Measurements from ENCODE around the gene TMEM242.

The TMEM242 gene

DNA sequence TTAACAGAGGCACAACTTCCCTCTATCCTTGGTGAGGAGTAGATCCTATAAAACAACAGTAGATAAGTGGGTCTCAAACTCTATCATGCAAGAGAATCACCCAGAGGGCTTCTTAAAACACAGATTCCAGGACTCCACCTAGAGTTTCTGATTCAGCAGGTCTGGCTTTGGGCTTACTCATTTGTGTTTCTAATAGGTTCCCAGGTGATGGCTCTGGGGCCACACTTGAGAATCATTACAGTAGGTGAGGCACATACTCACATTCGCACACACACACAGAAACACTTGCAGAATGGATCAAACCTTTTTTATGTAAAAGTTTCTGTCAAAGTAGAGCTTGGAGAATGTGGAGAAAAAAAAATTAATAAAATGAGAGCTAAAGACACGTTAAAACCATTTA is 52.4 kb downstream of the TMEM242 start:
- no peak for DNase-seq (ENCODE audit: low read depth)

DNA sequence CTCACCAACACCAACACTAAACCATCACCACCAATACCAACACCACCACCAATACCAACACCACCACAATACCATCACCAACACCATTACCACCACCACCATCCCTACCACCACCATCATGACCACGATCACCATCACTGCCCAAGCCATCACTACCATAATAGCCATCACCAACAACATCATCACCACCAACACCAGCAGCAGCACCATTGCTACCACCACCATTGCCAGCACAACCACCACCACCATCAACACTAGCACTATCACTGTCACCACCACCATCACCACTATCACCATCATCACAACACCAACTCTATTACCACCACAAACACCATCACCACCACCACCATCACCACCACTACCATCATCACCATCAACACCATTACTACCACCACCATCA is 53.0 kb downstream of the TMEM242 start:
- DNase-seq (ENCODE audit: low read depth), result no peak

DNA sequence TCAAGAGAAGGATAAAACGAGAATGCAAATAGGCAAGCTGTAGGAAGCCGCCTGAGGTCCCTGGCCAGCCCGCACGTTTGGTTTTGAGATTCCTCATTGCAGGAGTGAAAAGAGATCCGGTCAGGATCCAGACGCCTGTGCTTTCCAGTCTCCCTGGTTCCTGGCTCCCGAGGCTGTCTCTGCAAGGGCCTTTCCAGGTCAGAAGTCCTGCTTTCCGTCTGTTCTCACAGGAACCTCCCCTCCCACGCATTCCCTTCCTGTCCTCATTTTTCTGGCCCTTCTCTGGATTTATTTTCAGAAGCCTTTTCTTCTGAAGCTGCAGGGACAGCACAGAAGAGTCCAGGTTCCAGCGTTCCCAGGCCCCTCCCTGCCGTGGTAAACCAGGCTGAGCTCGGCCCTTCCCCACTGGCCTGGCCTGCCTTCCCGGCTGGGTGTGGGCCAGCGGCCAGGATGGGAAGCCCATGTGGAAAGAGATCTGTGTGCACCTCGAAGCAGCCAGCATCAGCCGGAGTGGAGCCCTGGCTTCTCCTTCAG is 54.0 kb downstream of the TMEM242 start:
- DNase-seq (ENCODE audit: low read depth), result no peak

DNA sequence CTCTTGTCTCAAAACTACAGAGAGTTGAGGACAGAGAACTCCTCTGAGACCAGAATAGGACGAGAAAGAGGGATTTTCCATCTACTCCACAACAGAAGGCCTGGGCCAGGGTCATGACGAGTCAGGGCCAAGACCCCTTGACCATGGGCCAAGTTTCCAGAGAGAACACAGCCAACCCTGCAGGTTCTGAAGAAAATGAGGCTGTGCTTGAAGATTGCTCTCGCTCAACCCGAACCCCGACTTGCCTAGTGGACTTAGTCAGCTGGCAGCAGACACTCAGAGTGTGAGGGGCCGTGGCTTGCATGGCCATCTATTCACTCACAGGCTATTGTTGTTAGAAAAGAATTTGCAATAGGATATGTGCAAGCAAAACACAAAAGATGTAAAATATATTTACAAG is 54.5 kb downstream of the TMEM242 start:
- no peak for DNase-seq (ENCODE audit: low read depth)

DNA sequence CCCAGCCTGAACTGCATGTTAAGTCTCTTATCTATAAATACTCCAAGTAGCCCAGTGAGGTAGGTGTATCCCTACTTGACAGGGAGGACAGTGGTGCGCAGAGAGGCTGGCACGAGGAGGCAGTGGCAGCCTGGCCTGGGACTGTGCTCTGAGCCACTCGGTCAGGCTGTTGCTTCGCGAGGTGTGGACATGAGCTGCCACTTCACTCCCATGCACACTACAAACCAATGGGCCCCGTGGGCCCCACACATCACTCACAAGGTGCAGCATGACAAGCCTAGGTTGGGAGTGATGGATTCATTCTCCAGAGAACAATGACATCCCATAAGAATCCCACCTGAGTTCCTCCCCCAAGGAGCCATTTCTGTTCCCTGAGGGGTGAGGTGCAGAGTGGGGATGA is 54.9 kb downstream of the TMEM242 start:
- DNase-seq (ENCODE audit: low read depth), result no peak

DNA sequence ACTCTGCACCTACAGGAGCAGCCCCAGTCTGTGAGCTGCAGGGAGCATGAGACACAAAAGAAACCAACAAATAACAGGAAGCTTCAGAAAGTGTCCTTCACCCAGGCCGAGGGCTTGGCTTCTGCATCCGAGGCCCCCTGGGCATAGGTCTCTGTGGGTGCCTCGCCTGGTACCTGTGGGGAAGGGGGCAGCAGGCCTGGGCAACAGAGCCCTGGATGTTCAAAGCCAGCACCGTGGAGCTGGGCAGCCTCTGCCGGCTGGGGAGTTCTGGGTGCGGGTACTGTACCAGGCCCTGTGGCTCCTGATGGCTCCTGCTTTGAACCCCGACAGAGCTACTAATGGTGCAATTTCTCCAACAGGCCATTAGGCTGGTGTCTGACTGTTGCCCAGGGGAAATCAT is 55.7 kb downstream of the TMEM242 start:
- DNase-seq (ENCODE audit: low read depth), result no peak

DNA sequence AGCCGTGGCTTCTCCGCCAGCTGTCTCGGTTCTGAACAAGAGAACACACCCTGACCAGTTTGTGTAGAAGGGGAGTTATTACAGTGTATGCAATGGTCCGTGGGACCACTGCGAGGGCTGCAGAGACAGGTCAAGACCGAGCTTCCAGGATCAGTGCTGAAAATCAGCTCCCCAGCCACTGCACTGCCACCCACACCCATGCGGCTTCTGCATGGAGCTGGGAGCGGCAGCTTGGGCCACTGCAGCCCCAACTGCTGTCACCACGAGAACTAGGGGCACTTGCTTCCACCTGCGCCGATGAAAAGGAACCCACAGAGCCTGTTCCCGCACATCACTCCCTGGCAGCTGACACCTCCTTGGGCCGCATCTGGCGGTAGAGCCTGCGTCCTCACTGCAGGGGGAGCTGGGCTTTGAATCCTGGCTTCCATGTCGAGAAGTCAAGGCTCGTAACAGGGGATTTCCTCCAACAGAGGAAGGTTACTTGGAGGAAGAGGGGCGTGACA is 56.2 kb downstream of the TMEM242 start:
- DNase-seq (ENCODE audit: low read depth), result no peak

DNA sequence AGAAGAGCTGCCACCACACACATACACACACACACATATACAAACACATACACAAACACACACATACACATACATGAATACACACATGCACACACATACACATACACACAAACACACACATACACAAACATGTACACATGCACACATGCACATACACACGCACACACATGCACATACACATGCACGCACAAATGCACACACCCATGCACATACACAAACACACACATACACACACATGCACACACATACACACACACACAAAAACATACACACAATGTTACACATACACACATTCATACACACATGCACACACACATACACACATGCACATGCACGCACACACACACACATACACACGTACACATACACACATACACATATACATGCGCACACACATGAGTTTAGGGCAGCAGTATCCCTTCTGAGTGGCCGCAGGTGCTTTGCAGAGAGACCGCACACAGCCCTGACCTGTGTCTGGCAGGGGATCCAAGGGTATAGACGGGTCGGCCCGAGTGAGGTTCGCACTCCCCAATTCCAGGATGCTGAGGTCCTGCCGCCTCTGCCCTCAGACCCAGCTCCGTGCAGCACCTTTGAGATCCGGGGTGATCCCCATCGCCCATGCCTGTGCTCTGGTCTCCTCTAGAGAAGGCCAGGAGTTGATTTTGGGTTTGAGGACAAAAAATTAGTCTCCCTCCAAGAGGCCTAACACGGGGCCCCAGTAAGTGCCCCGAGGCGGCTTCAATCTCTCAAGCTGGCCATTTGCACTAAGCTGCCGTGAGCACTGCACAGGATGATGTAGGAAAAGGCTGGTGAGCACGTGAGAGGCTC is 56.8 kb downstream of the TMEM242 start:
- no peak for DNase-seq (ENCODE audit: low read depth)

DNA sequence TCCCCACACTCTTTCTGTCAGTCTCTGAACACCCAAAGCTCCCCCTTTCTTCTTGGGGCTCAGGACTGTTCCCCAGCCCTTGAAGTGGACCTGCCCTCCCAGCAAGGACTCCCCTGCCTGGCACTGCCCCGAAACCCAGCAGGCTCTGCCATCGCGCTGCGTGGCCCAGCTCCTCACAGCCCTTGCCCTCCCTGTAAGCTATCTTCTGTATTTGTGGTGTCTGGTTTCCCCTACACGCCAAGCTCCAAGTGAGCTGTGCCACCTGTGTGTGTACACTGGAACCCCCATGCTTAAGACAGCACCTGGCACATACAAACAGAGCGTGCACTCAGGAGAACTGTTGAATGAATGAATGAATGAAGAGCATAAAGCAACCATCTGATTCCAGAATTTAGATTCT is 57.7 kb downstream of the TMEM242 start:
- no peak for DNase-seq (ENCODE audit: low read depth)

DNA sequence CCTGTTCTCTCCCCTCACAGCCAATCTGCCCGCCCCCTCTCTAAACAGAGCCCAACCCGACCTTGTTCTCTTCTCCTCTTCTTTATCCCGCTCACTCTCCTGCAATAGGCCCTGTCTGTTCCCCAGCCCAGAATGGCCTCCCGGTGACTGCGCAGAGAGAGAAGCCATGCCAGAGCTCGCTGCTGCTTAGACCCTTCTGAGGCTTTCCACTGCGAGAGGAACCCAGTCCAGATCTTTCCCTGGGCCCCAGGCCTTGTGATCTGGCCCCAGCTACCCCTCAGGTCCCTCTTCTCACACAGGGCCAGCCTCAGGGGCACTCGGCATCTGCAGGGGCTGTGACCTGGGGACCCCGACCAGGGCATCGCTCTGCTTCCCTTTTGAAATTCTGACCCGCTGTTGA is 58.1 kb downstream of the TMEM242 start:
- no peak for DNase-seq (ENCODE audit: low read depth)

DNA sequence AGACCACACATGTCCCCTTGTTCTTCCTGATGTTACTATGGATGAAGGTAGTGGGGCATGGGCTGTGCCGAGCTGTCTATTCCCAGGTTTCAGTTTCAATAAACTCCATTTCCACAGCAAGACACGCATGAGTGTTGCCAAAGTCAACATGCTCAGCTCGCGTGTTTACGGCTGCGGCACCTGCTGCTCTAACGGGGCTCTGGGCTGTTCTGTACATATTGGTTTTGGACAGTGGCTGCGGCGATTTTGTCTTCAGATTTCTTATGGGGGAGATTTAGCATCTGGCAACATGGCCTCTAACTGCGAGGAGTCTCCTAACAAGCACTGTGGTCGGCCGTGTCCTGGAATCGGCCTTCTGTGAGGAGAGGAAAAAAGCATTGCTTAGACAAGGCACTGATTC is 58.6 kb downstream of the TMEM242 start:
- DNase-seq (ENCODE audit: low read depth), result no peak

DNA sequence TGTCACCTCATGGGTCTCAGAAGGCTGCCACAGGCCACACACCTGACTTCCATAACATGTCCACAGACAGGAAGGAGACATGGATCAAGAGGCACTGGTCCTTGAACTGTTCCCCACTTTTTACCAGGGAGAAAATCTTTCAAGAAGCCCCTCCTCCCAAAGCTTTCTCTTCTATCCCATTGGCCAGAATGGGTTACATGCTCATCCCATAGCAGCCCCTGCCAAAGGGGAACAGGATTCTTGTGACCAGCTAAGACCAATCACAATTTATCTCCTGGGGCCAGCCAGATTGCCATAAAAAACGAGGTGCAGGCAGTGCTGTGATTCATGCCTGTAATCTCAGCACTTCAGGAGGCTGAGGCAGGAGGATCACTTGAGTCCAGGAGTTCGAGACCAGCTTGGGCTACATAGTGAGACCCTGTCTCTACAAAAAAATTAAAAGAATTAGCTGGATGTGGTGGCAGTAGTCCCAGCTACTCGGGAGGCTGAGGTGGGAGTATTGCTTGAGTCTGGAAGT is 59.4 kb downstream of the TMEM242 start:
- no peak for DNase-seq (ENCODE audit: low read depth)

DNA sequence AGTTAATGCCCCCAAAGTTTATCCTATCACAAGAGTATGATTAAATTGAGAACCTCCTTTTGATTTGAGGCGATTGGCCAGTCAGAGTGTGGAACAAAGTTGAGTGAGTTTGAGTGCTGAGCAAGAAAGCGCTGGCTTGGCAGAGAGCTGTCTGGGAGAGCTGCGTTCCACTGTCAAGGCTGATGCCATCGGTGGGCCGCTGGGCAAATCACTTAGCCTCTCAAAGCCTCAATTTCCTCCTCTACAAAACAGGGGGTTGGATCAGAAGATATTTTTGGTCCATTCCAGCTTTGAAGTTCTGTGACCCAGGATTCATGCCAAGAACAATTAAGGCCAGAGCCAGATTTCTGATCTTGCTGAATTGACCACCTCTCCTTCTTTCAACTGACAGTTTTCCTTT is 60.2 kb downstream of the TMEM242 start:
- DNase-seq (ENCODE audit: low read depth), result no peak

DNA sequence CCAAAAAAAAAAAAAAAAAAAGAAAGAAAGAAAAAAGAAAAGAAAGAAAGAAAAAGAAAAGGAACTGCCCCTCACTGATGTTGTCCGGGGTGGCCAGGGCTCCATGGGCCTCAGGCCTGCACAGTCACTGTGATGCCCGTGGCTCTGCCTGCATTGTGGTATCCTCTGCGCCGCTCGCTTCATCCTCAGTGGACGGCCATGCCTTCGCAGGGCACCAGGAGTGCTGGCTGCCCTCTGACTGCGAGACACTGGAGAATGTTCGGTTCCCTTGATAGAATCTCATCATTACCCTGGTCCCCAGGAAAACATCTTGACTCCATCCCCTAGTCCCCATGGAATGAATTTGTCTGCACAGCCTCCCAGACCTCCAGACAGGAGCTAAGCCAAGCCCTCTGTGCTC is 61.7 kb downstream of the TMEM242 start:
- DNase-seq (ENCODE audit: low read depth), result no peak

DNA sequence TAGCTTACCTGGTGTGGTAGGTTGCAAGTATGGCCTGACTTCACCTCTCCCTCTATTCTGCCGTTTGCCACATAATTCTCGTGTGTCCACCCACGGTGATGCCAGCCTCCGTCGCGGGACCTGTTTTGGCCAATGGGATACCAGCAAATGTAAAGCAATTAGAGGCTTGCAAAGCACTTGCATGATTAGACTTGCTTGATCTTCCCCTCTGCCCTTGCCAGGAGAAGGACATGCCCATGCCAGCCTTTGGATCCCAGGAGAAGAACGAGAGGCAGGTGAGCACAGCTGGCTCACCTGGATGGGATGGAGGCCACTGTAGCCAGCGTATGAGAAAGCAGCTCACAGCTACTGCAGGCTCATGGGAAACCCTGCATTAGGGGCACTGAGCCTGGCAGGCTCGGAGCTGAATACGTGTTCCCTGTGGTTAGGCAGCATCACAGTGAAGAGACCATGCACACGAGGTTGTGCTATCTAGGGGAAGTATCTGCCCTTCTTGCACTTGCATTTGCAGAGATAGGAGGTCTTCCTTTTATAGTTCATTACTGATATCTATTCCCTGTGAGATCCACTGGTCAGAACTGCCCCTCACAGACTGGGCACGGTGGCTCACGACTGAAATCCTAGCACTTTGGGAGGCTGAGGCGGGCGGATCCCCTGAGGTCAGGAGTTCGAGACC is 62.4 kb downstream of the TMEM242 start:
- no peak for DNase-seq (ENCODE audit: low read depth)

DNA sequence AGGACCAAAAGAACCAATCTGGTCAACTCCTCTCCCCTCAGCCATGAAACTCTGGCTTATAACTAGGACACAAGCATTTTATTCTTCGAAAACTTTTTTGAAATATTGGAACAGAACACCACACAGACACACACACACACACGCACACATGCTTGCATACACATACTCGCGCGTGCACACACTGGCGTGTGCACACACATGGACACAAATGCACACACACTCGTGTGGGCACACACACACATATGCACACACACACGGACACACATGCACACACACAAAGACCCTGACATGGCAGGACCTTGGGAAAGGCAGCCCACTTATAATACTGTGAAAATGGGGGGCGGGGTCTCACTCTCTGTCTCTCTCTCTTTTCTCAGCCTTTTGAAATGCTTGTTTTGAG is 63.9 kb downstream of the TMEM242 start:
- DNase-seq (ENCODE audit: low read depth), result no peak

DNA sequence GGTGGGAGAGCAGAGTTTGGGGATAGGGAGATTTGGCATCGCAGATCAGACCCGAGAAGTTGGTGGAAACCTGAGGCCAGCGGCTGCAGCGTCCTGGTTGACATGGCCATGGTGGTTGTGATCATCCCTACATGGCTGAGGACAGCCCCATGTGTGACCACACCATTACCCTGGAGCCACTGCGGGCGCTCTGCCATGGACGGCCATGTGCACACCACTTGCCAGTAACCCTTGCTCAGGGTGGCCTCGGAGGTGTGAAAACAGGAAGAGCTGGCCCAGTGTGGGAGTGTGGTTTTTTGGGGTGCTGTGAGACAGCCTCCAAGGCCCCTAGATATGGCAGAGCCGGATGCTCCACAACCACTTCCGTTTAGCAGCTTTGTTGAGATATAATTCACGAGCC is 64.4 kb downstream of the TMEM242 start:
- DNase-seq (ENCODE audit: low read depth), result no peak

DNA sequence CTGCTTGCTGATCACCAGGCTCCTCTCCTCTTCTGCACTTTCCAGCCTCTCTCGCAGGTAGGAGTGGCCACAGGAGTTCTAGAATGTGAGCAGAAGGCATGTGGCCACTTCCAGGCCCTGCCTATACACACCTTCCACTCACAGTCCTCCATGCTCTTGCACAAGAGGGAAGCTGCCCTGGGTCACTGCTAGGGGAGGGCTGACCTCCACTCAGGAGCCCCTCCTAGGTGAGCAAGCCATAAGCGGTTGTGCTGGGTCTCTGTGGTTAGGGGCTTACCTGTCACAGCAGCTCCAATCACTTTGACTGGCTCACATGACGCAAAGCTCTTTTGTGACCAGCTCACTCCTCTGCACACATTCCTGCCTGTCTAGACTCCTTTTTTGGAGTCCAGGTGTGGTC is 68.2 kb downstream of the TMEM242 start:
- DNase-seq (ENCODE audit: low read depth), result no peak

DNA sequence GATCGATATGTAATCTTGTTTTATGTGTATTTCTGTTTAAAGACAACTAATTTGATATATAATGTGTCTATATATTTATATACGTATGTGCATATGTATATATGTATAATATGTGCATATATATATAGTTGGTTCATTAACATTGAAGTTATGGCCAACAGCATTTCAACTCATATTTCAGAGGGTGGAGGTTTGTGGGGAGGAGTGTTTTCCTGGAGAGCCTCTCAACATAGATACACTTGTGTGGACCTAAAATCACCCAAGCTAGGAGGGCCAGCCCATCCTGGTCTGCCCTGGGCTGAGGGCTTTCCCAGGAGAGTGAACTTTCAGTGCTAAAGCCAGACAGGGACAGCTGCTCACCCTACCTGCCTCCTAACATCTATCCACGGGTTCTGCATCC is 68.8 kb downstream of the TMEM242 start:
- DNase-seq (ENCODE audit: low read depth), result no peak

DNA sequence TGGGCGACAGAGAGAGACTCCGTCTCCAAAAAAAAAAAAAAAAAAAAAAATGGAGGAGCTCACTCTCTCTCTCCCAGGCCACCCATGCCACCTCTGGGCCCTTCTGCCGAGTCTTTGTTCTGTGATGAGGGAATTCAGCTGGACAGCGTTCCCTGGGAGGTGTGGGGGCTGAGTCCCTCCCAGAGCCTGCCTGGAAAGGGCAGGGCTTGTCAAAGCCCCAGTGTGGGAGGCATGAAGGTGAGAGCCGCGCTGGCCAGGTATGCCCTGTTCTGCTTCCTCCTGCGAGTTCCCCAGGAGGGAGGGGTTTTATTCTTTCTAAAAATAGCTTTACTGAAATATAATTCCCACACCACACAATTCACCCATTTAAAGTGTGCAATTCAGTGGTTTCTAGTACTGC is 69.6 kb downstream of the TMEM242 start:
- no peak for DNase-seq (ENCODE audit: low read depth)

DNA sequence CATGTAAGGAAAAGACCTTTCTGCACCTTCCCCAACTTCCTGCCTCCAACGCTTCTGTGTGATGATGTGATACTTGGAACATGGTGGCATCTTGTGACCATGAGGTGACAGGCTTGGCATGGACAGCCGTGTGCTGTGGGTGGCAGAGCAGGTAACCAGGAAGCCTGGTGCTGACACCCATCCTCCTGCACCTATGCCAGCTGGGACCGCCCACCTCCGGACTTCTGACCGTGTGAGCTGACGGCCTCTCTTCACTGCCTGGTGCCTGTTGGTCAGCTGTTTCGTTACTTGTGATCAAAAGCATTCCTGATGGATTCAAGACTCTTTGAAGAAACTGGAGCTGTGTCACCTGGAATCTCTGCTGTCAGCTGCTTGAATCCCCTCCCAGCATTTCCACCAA is 70.3 kb downstream of the TMEM242 start:
- DNase-seq (ENCODE audit: low read depth), result no peak

DNA sequence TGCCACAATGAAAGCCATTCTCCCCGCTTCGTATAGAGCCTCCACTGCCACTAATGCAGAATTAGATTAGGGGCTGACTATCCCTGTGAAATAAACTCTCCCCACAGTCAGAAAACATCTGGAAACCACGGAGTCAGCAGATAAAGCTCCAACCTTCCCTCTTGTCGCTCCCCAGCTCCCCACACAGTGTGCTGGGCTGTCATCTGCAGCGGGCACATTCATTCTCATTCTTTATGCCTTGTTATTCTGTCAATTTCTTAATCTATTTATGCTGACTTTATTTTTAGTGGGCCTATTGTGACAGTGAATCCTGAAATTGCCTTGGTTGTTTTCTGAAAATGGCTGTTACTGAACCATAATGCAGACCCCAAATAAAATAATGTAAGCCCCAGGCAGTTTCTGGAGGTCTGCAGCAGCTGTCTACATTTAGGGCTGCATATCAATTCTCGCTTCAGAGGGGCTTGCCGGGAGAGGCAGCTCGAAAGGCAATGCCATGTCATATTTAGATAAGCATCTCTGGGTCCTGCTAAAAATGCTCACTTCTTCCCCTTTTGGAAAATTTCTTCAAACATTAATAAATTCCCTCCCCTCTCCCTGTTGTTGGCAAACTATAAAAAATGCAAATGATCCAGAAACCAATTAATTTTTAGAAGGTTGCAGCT is 71.6 kb downstream of the TMEM242 start:
- DNase-seq (ENCODE audit: low read depth), result no peak

DNA sequence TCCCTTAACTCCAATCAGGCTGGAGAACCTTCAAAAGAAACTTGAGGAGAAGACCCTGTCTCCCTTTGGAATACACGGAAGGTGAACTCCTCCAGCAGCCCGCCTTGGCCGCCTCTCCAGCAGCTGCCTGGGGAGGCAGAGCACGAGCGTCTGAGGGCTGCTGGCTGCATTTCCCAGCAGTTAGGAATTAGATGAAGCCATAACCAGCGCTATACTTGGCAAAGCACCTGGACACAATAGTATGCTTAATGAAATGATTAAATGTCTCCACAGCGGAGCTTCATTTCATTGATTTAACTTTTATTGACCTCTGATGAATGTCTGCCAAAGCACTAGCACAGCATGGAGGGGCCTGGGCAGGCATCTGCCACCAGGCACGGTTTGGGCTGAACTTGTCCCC is 73.5 kb downstream of the TMEM242 start:
- DNase-seq (ENCODE audit: low read depth), result no peak
